Breast epithelium (tissue), 3 donors: Measurements from ENCODE around the gene POR.

ENCODE experiments used
- POLR2AphosphoS5 ChIP-seq, 3 donors: sonication (generic); formaldehyde crosslinking; IDR thresholded peaks; one replicate each; pipeline ENCODE4 v1.6.1; 2017; ENCODE audit warnings: antibody characterized with exemption in 3 of 3
- TF ChIP-seq, protein P1 (sequence below), 3 donors: fragments of 450-650 bp; IDR thresholded peaks; one replicate each; pipeline ENCODE4 v1.5.1; 2016 to 2017; ENCODE audit warnings: antibody characterized with exemption in 3 of 3, mild to moderate bottlenecking in 3 of 3, moderate library complexity in 3 of 3

DNA sequence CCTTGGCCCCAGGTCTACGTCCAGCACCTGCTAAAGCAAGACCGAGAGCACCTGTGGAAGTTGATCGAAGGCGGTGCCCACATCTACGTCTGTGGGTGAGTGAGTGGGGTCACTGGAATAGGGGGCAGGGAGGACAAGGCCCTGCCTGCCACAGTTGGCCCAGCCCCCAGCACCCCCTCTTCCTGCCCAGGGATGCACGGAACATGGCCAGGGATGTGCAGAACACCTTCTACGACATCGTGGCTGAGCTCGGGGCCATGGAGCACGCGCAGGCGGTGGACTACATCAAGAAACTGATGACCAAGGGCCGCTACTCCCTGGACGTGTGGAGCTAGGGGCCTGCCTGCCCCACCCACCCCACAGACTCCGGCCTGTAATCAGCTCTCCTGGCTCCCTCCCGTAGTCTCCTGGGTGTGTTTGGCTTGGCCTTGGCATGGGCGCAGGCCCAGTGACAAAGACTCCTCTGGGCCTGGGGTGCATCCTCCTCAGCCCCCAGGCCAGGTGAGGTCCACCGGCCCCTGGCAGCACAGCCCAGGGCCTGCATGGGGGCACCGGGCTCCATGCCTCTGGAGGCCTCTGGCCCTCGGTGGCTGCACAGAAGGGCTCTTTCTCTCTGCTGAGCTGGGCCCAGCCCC lies 71.3 kb downstream of the POR start:
- TF ChIP-seq, protein P1, sequence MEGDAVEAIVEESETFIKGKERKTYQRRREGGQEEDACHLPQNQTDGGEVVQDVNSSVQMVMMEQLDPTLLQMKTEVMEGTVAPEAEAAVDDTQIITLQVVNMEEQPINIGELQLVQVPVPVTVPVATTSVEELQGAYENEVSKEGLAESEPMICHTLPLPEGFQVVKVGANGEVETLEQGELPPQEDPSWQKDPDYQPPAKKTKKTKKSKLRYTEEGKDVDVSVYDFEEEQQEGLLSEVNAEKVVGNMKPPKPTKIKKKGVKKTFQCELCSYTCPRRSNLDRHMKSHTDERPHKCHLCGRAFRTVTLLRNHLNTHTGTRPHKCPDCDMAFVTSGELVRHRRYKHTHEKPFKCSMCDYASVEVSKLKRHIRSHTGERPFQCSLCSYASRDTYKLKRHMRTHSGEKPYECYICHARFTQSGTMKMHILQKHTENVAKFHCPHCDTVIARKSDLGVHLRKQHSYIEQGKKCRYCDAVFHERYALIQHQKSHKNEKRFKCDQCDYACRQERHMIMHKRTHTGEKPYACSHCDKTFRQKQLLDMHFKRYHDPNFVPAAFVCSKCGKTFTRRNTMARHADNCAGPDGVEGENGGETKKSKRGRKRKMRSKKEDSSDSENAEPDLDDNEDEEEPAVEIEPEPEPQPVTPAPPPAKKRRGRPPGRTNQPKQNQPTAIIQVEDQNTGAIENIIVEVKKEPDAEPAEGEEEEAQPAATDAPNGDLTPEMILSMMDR (IDR thresholded peaks at IDR 0.05), result no peak
- no peak for TF ChIP-seq POLR2AphosphoS5 (IDR thresholded peaks at IDR 0.05)
